Measurements from ENCODE around the gene ORAI2. TPM values are rescaled to one million over a fixed set of nuclear protein-coding genes. Genes with fewer than 3 reads are reported as not detected.

Gene ORAI2
- total and polyA plus RNA-seq, 2 donors (not counting 1 experiment from before 2014, with no cell fraction given), result 20.3 to 26.6 TPM

DNA sequence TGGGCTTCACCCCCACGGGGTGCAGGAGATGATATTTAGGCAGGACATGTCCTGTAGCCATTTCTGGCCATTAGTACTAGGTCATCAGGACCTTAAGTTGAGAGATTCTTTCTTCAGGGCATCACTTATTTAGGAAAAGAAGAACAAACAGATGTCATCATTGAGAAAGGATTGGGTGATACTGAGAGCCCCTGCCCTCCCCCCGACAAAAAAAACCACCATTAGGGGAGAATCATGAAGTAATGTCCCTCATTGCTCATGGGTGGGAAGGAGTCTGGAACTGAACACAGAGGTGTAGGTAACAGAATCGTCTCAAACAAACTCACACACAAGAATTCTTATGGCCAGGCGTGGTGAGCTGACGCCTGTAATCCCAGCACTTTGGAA lies 6.4 kb upstream of the ORAI2 start:
- Histone ChIP-seq H3K9ac (ENCODE audit: insufficient read depth, low read length) (no peak overlapping the region), H3K4me2 (ENCODE audit: extremely low read depth, insufficient read depth, low read length) (no peak overlapping the region), H3K4me1 (ENCODE audit: control insufficient read depth, extremely low read depth, insufficient read depth, low read length) (no peaks in the 10 kb centered on the region), H3K79me2 (ENCODE audit: control insufficient read depth, insufficient read depth, low read length) (no peaks in the 10 kb centered on the region), H3K9me3 (ENCODE audit: control insufficient read depth, insufficient read depth, low read depth, low read length) (no peaks in the 10 kb centered on the region), H3K36me3 (ENCODE audit: control insufficient read depth, insufficient read depth, low read length) (peaks cover 14% of the 10 kb centered on the region), H3K27ac (ENCODE audit: insufficient read depth, low read length) (no peak overlapping the region), H2AFZ (ENCODE audit: low read length) (no peak overlapping the region), H4K20me1 (ENCODE audit: control insufficient read depth, extremely low read depth, insufficient read depth, low read length) (no peaks in the 10 kb centered on the region), H3K4me3 (replicated peaks in 1 of 4; ENCODE audit: control extremely low read depth in 1 of 4, insufficient read depth in 1 of 4, low read depth in 3 of 4, low read length in 4 of 4) (no peak overlapping the region), H3K27me3 (ENCODE audit: control insufficient read depth, insufficient read depth, low read length) (no peaks in the 10 kb centered on the region)
- TF ChIP-seq, protein P1, sequence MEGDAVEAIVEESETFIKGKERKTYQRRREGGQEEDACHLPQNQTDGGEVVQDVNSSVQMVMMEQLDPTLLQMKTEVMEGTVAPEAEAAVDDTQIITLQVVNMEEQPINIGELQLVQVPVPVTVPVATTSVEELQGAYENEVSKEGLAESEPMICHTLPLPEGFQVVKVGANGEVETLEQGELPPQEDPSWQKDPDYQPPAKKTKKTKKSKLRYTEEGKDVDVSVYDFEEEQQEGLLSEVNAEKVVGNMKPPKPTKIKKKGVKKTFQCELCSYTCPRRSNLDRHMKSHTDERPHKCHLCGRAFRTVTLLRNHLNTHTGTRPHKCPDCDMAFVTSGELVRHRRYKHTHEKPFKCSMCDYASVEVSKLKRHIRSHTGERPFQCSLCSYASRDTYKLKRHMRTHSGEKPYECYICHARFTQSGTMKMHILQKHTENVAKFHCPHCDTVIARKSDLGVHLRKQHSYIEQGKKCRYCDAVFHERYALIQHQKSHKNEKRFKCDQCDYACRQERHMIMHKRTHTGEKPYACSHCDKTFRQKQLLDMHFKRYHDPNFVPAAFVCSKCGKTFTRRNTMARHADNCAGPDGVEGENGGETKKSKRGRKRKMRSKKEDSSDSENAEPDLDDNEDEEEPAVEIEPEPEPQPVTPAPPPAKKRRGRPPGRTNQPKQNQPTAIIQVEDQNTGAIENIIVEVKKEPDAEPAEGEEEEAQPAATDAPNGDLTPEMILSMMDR (conservative IDR thresholded peaks at IDR 0.05 in 1 of 2, IDR thresholded peaks at IDR 0.05 in 1 of 2; ENCODE audit: low read depth in 1 of 2, low read length in 2 of 2), result no peak
- TF ChIP-seq EZH2 (IDR thresholded peaks at IDR 0.05; ENCODE audit: low read length, missing control alignments), result no peak
- no peak for DNase-seq (ENCODE audit: low read depth in 2 of 2)

DNA sequence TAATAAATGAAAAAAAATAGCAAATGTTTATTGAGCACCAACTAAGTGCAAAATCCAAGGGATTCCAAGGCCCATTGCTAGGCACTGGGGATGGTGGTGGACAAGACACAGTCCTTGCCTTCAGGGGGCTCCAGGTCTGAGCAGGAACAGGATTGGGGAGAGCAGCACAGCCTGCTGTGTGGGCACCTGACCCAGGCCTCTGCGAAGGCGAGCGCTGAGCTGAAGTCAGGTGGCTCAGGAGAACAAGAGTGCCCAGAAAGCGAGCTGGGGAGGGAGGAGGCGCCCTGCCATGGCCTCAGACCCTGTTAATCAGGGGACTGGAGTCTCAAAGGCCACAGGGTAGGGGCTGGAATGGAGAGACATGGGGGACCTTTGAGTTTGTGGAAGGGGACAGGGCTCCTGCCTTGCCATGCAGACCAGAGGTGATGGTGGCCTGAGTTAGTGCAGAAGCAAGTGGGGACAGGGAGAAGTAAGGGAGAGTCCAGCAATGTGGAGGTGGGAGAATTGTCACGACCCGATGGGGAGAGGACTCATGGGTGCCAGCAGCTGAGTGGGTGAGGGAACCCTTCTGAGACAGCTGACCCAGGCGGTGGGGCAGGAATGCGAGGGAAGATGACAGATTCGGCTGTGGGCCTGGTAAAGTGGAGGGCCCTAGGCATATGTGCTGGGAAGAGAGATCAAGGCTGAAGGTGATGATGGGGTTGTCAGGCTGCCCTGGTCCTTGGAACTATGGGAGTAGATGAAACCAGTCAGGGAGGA lies 4.1 kb upstream of the ORAI2 start:
- no peak for TF ChIP-seq EZH2 (IDR thresholded peaks at IDR 0.05; ENCODE audit: low read length, missing control alignments)
- TF ChIP-seq, protein P1 (conservative IDR thresholded peaks at IDR 0.05 in 1 of 2, IDR thresholded peaks at IDR 0.05 in 1 of 2; ENCODE audit: low read depth in 1 of 2, low read length in 2 of 2), result no peak
- no peak overlapping the region for H3K4me2 ChIP-seq (ENCODE audit: extremely low read depth, insufficient read depth, low read length)
- DNase-seq (ENCODE audit: low read depth in 2 of 2), result no peak
- H3K27ac ChIP-seq (ENCODE audit: insufficient read depth, low read length), result no peak overlapping the region
- no peak overlapping the region for H2AFZ ChIP-seq (ENCODE audit: low read length)
- peaks cover 14% of the 10 kb centered on the region for H3K36me3 ChIP-seq (ENCODE audit: control insufficient read depth, insufficient read depth, low read length)
- no peak overlapping the region for H3K4me3 ChIP-seq (replicated peaks in 1 of 4; ENCODE audit: control extremely low read depth in 1 of 4, insufficient read depth in 1 of 4, low read depth in 3 of 4, low read length in 4 of 4)
- no peaks in the 10 kb centered on the region for H3K27me3 ChIP-seq (ENCODE audit: control insufficient read depth, insufficient read depth, low read length)
- no peaks in the 10 kb centered on the region for H4K20me1 ChIP-seq (ENCODE audit: control insufficient read depth, extremely low read depth, insufficient read depth, low read length)
- H3K9me3 ChIP-seq (ENCODE audit: control insufficient read depth, insufficient read depth, low read depth, low read length), result no peaks in the 10 kb centered on the region
- H3K79me2 ChIP-seq (ENCODE audit: control insufficient read depth, insufficient read depth, low read length), result peaks cover under 1% of the 10 kb centered on the region
- peaks cover 2% of the 10 kb centered on the region for H3K4me1 ChIP-seq (ENCODE audit: control insufficient read depth, extremely low read depth, insufficient read depth, low read length)
- no peak overlapping the region for H3K9ac ChIP-seq (ENCODE audit: insufficient read depth, low read length)

DNA sequence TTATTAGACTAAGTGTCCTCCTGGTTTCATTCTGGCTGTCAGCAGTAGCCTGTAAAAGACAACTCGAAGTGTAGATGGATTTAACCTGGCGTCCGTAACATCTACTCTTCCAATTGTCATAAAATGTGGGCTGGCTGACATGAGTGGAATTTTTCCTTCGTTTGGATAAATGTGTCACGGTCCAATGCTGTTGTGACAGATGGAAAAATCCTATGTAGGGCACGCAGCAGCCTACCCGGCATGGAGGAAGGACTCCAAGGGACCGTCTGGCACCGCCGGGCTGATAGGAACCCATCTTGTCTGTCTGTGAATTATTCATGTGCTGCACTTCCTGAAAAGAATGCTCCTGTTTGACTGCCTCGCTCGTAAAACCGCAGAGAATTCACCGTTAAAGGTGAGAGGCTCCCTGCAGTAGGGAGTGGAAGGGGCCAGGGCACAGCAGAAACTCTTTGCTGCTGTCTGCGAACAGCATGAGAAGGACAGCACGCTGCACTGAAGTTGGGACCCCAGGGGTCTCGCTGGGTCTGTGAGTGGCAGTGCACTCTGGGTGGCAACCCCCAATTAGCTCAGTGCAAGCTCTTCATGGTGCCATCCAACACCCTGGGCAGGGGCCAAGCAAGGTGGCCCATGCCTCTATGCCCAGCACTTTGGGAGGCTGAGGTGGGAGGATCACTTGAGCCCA lies 1.6 kb upstream of the ORAI2 start:
- DNase-seq (ENCODE audit: low read depth in 2 of 2), result no peak
- H3K27ac ChIP-seq (ENCODE audit: insufficient read depth, low read length), result no peak overlapping the region

More for the DNA sequence above, 1.6 kb upstream of the ORAI2 start:
- Histone ChIP-seq H3K9ac (ENCODE audit: insufficient read depth, low read length) (no peak overlapping the region), H2AFZ (ENCODE audit: low read length) (no peak overlapping the region), H3K9me3 (ENCODE audit: control insufficient read depth, insufficient read depth, low read depth, low read length) (no peaks in the 10 kb centered on the region), H4K20me1 (ENCODE audit: control insufficient read depth, extremely low read depth, insufficient read depth, low read length) (no peaks in the 10 kb centered on the region), H3K79me2 (ENCODE audit: control insufficient read depth, insufficient read depth, low read length) (peaks cover 3% of the 10 kb centered on the region), H3K4me3 (replicated peaks in 1 of 4; ENCODE audit: control extremely low read depth in 1 of 4, insufficient read depth in 1 of 4, low read depth in 3 of 4, low read length in 4 of 4) (no peak overlapping the region), H3K4me1 (ENCODE audit: control insufficient read depth, extremely low read depth, insufficient read depth, low read length) (peaks cover 5% of the 10 kb centered on the region), H3K27me3 (ENCODE audit: control insufficient read depth, insufficient read depth, low read length) (no peaks in the 10 kb centered on the region), H3K36me3 (ENCODE audit: control insufficient read depth, insufficient read depth, low read length) (peaks cover 2% of the 10 kb centered on the region), H3K4me2 (ENCODE audit: extremely low read depth, insufficient read depth, low read length) (no peak overlapping the region)
- TF ChIP-seq, protein P1 (conservative IDR thresholded peaks at IDR 0.05 in 1 of 2, IDR thresholded peaks at IDR 0.05 in 1 of 2; ENCODE audit: low read depth in 1 of 2, low read length in 2 of 2), result no peak
- no peak for TF ChIP-seq EZH2 (IDR thresholded peaks at IDR 0.05; ENCODE audit: low read length, missing control alignments)
